Left colon (tissue), 2 donors: Measurements from ENCODE around the gene BPIFB1. TPM values are rescaled to one million over a fixed set of nuclear protein-coding genes. Genes with fewer than 3 reads are reported as not detected.

ENCODE experiments used
- ATAC-seq: fragments of 200-7000 bp; cut with Tn5 transposase; one replicate; pipeline ENCODE4 v1.9.1; 2020; ENCODE audit warnings: mild to moderate bottlenecking, moderate library complexity
- DNase-seq, 2 donors: peaks; one replicate each; pipeline ENCODE4 v3.0.0-alpha.2; 2020
- intact Hi-C, 2 donors: fragments of 100-400 bp; cut with DNase I in 1 of 2; cut with micrococcal nuclease in 1 of 2; formaldehyde crosslinking; loops; one replicate each; pipeline versions ENCODE4 v1.11.2 to v1.14.0; 2022; cut with DNase I, micrococcal nuclease
- long read RNA-seq: library from polyadenylated mRNA; unstranded; transcript quantifications from one replicate; pipeline ENCODE4 v2.0.0, GENCODE V29; 2021
- total RNA-seq, 2 donors: library from RNA; stranded (reverse); fragmentation: NEBNext Ultra II Directional; extraction: Animal tissue kit (Norgen Biotek cat#: 25700); gene quantifications; one replicate each; pipeline ENCODE4 v1.2.1, GENCODE V29; 2021
- donor health status: DM: no; HTN: no; CAD: no.
- donor health status: DM: yes; HTN: yes; CAD: no.

The BPIFB1 gene
- total RNA-seq: not detected
- long read RNA-seq: 0 reads

GRCh38 chr20:33282991-33283555 is at the start of gene BPIFB1:
Gene BPIFB1 (plus strand): TSS chr20:33283214. CDS start chr20:33286074, 2,860 bp downstream.
- no peak for ATAC-seq
- intact Hi-C loops: no loop called here
- no peak for DNase-seq

GRCh38 chr20:33234050-33234449 is 49.0 kb upstream of the BPIFB1 start:
- ATAC-seq: no peak
- no peak for DNase-seq
- intact Hi-C loops: no loop called here

DNA sequence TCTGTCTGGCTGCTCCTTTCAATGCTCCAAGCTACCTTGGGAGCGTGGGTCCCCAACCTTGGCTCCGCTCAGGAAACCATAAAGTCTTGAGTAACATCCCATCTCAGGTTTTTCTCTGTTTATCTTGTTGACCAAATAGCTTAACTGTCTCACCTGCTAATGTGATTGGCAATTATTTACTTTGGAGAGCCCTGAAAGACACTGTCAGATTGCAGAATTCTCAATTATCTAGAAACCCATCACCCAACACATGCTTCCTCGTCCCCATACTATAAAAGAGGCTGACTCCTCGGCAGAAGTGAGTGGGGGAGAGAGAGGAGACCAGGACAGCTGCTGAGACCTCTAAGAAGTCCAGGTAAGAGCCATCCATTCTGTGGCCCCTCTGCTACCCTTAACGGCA is 47.3 kb upstream of the BPIFB1 start, which contains the start of gene BPIFA1:
Gene BPIFA1 (plus strand): TSS at position 301 of the 400 bp plus-strand sequence. CDS start 1,716 bp downstream, outside the sequence.
- DNase-seq (no peak), ATAC-seq (no peak)
- intact Hi-C loops: no loop called here

GRCh38 chr20:33236351-33236750 is 46.7 kb upstream of the BPIFB1 start:
- DNase-seq (no peak), ATAC-seq (no peak)
- intact Hi-C loops: no loop called here

DNA sequence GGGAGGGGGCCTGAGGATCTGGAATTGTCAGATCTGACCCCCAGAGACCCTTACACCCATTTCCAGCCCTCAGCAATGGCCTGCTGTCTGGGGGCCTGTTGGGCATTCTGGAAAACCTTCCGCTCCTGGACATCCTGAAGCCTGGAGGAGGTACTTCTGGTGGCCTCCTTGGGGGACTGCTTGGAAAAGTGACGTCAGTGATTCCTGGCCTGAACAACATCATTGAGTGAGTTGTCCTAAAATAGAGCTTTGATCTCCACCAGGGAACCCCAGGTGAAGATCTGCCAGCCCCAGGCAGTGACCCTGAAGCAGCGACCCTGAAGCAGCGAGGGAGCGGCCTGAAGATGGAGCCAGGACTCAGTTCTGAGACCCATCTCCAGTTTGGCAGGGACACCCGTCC is 45.0 kb upstream of the BPIFB1 start:
- ATAC-seq (no peak), DNase-seq (no peak)
- intact Hi-C loops: no loop called here

- intact Hi-C loops: no loop called here
- DNase-seq: no peak
- no peak for ATAC-seq
Measured at GRCh38 chr20:33239418-33239817, 43.6 kb upstream of the BPIFB1 start.

DNA sequence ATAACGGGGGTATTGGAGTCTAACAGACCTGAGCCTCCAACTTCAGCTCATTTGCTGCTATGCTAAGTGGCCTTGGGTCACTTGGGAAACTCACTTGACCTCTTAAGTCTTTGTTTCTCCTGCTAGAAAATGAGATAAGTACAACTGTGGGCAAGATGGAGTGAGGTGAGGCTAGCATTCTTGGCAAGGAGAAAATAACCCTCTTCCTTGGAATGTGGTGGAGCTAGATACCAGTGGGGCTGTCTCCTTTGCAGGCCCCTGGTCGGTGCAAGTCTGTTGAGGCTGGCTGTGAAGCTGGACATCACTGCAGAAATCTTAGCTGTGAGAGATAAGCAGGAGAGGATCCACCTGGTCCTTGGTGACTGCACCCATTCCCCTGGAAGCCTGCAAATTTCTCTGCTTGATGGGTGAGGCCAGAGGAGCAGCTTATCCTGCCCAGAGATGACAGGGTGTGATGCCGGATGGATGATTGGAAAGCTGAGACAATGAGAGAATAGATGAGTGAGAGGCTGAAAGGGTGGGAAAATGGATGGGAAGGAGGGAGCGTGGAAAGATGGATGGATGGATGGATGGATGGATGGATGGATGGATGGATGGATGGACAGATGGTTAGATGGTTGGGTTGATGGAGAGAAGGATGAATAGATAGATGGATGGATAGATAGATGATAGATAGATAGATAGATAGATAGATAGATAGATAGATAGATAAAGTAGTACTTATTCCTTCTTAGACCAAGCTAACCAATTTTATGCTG is 42.9 kb upstream of the BPIFB1 start:
- intact Hi-C loops: no loop called here

DNA sequence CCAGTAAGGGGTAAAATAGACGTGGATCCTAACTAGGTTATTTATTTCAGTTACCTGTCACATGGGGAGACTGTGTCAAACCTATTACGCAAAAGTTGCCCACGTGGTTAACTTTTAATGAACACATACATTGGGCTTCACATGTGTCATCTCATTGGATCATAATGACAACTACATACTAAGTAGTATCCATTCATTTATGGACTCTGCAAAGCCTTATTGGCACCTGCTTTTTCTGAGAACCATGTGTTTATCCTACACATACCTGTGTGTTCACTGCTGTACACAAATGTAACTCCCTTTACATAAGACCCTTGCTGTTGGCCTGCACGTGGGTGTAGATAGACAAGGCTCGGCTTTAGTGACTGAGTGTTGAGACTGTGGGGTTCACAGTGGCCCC is 42.1 kb upstream of the BPIFB1 start:
- ATAC-seq: no peak
- intact Hi-C loops: no loop called here
- DNase-seq: no peak

More for the DNA sequence above, 42.9 kb upstream of the BPIFB1 start:
- no peak for DNase-seq
- no peak for ATAC-seq

- DNase-seq: no peak
- ATAC-seq: no peak
- intact Hi-C loops: no loop called here
Measured at GRCh38 chr20:33242319-33243100, 40.5 kb upstream of the BPIFB1 start.

DNA sequence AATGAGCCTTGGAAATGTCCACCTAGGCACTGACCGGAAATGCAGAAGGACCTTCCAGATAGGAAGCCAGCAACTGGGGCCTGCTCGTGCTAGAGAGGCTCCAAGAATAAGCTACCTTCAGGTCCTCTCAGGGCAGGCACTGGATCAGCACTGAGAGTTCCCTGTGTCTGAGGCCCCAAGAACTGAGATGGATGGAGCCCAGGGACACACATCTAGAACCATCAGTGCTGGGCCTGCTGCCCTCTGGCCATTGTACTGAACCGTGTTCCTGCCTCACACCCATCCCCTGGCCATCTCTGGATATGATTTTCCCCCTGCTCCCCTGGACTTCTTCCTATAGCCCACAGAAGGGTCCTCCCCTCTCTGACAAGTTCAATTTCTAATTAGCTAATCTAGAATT is 36.9 kb upstream of the BPIFB1 start:
- no peak for ATAC-seq
- intact Hi-C loops: no loop called here
- no peak for DNase-seq

- ATAC-seq (no peak), DNase-seq (no peak)
- intact Hi-C loops: no loop called here
Measured at GRCh38 chr20:33249456-33249855, 33.6 kb upstream of the BPIFB1 start.

GRCh38 chr20:33250666-33251065 is 32.3 kb upstream of the BPIFB1 start:
- intact Hi-C loops: no loop called here
- DNase-seq: no peak
- ATAC-seq: no peak

DNA sequence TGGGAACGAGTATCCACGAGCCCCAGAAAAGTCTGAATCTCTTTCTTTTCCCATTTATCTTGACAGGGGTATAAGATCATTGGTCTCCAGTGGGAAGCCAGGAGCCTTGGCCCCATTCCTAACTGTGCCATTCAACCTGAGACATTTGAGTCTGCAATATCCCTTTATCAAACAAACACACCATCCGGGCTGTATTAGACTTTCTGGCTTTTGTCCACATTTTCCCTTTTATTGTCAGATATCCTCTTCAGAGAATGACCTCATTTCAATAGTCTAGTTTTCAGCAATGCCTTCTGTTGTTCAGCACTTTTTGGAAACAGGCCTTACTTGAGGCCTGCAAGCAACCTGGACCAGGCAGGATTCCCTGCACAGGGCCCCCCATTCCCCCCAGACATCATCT is 31.5 kb upstream of the BPIFB1 start:
- DNase-seq: no peak
- no peak for ATAC-seq
- intact Hi-C loops: no loop called here

GRCh38 chr20:33252460-33252859 is 30.6 kb upstream of the BPIFB1 start:
- ATAC-seq: no peak
- intact Hi-C loops: no loop called here
- no peak for DNase-seq

GRCh38 chr20:33255005-33255404 is 28.0 kb upstream of the BPIFB1 start:
- intact Hi-C loops: no loop called here
- DNase-seq (no peak), ATAC-seq (no peak)

DNA sequence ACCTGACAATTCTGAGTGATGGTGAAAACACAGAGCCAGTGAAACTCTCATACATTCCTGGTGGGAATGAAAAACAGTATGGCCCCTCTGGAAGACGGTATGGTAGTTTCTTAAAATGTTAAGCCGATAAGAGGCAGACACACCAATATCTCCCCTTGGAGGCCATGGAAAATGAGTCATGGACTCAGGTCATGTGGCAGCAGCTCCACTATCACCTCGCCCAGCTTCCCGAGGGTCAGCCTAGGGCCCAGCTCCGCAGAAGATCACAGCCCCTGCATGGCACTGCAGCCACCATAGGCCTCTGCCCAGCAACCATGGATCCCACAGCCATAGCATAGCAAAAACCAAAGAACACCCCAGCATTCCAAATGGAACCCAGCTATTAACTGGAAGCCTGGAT is 25.8 kb upstream of the BPIFB1 start:
- no peak for ATAC-seq

GRCh38 chr20:33259371-33259770 is 23.6 kb upstream of the BPIFB1 start:
- ATAC-seq: no peak
- intact Hi-C loops: no loop called here
- no peak for DNase-seq

More for the DNA sequence above, 25.8 kb upstream of the BPIFB1 start:
- intact Hi-C loops: no loop called here
- no peak for DNase-seq

- intact Hi-C loops: no loop called here
Measured at GRCh38 chr20:33261465-33261864, 21.5 kb upstream of the BPIFB1 start.

GRCh38 chr20:33262658-33263065 is 20.4 kb upstream of the BPIFB1 start:
- DNase-seq (peak in 1 of 2 donors; percentile 11), ATAC-seq (peak; percentile 44)
- intact Hi-C loops: no loop called here

More at GRCh38 chr20:33261465-33261864, 21.5 kb upstream of the BPIFB1 start:
- ATAC-seq (no peak), DNase-seq (no peak)

DNA sequence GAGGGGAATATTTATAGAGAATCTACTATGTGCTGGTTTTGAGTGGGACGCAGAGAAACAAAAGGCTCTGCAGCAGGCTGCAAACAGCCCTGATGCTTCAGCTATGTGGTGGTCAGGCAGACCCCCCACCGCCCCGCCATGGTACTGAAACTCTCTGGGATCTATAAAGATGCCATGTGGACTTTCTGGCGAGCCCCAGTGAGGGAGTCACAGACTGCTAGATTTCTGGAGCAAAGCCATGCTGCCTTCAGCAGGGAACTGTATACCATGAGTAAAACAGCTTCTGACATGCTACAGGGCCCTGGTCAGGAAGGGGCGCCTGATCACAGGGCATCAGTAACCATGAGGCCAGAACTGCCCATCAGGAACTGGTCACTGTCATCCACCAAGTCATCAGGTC is 19.2 kb upstream of the BPIFB1 start:
- DNase-seq: no peak
- ATAC-seq: no peak
- intact Hi-C loops: no loop called here
